A673 (cell line): ENCODE results near the gene UNC13C.

Source experiments
- EZH2 ChIP-seq: fragments of 200-600 bp; sonication (generic); IDR thresholded peaks from 2 replicates; pipeline ENCODE4 v1.6.1; 2017; ENCODE audit warnings: borderline replicate concordance, low read depth, mild to moderate bottlenecking, mixed read lengths, antibody characterized with exemption, low read length; ENCODE audit not compliant: poor library complexity, severe bottlenecking
- TF ChIP-seq, protein P1 (sequence below): fragments of 300-800, 200-600 bp; sonication (generic); conservative IDR thresholded peaks from 2 replicates; pipeline ENCODE4 v1.5.1; 2017; ENCODE audit warnings: low read depth, mild to moderate bottlenecking, antibody characterized with exemption, low read length, moderate library complexity, mixed read lengths

- TF ChIP-seq, protein P1, sequence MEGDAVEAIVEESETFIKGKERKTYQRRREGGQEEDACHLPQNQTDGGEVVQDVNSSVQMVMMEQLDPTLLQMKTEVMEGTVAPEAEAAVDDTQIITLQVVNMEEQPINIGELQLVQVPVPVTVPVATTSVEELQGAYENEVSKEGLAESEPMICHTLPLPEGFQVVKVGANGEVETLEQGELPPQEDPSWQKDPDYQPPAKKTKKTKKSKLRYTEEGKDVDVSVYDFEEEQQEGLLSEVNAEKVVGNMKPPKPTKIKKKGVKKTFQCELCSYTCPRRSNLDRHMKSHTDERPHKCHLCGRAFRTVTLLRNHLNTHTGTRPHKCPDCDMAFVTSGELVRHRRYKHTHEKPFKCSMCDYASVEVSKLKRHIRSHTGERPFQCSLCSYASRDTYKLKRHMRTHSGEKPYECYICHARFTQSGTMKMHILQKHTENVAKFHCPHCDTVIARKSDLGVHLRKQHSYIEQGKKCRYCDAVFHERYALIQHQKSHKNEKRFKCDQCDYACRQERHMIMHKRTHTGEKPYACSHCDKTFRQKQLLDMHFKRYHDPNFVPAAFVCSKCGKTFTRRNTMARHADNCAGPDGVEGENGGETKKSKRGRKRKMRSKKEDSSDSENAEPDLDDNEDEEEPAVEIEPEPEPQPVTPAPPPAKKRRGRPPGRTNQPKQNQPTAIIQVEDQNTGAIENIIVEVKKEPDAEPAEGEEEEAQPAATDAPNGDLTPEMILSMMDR: no peak
- TF ChIP-seq EZH2: no peak
Measured at GRCh38 chr15:54066403-54066802, 88.2 kb downstream of the UNC13C start.
